HG03025 (cell line): ENCODE measurements around the gene PDE5A.
"Not testable (repeated sequence)": the region's sequence is repeated elsewhere in the genome, so short reads cannot be mapped to it uniquely, and the experiment has no call there.

ENCODE experiments used
- ATAC-seq: cut with Tn5 transposase; IDR thresholded peaks from one replicate; pipeline ENCODE4 v1.9.1; 2021; ENCODE audit warnings: mild to moderate bottlenecking, moderate library complexity; ENCODE audit not compliant: unreplicated experiment, low FRiP score

The PDE5A gene

GRCh38 chr4:119479835-119480234 is 148.8 kb downstream of the PDE5A start:
- no peak for ATAC-seq

- ATAC-seq, result no peak
These were observed 149.3 kb downstream of the PDE5A start for GRCh38 chr4:119479180-119479808.

GRCh38 chr4:119478446-119479179 is 150.0 kb downstream of the PDE5A start:
- ATAC-seq, result no peak

- ATAC-seq, result no peak
These were observed 151.1 kb downstream of the PDE5A start for GRCh38 chr4:119477412-119478053.

- ATAC-seq, result peak; percentile 51
These were observed 157.3 kb downstream of the PDE5A start for GRCh38 chr4:119471259-119471658.

GRCh38 chr4:119470737-119471063 is 157.9 kb downstream of the PDE5A start:
- peak; percentile 50 for ATAC-seq

- peak; percentile 80 for ATAC-seq
These were observed 158.4 kb downstream of the PDE5A start for GRCh38 chr4:119470021-119470736.

- ATAC-seq, result not testable (repeated sequence)
These were observed 159.6 kb downstream of the PDE5A start for GRCh38 chr4:119469039-119469438.

GRCh38 chr4:119462733-119463132 is 165.9 kb downstream of the PDE5A start:
- not testable (repeated sequence) for ATAC-seq

- ATAC-seq, result not testable (repeated sequence)
These were observed 172.9 kb downstream of the PDE5A start for GRCh38 chr4:119455734-119456133.

- peak; percentile 100 for ATAC-seq
These were observed 173.9 kb downstream of the PDE5A start for GRCh38 chr4:119454491-119455270.

GRCh38 chr4:119454151-119454490 is 174.5 kb downstream of the PDE5A start:
- peak; percentile 9 for ATAC-seq

- ATAC-seq, result not testable (repeated sequence)
These were observed 175.3 kb downstream of the PDE5A start for GRCh38 chr4:119453286-119453685.

- ATAC-seq, result not testable (repeated sequence)
These were observed 178.8 kb downstream of the PDE5A start for GRCh38 chr4:119449851-119450250.
